GM11168 (cell line): ENCODE measurements around the gene IGFBP3.

ENCODE experiments used
- in situ Hi-C: fragments of 300-500 bp; cut with MboI; formaldehyde crosslinking; loops from one replicate; pipeline ENCODE4 v1.12.0; 2022; ENCODE audit warnings: low sequenced_read_pairs; ENCODE audit not compliant: unreplicated experiment

Gene IGFBP3

GRCh38 chr7:45923818-45924217 is 2.7 kb upstream of the IGFBP3 start:
- in situ Hi-C loops: loop anchor here (10.0 kb wide), 1 partner anchor 441 kb away; no protein-coding TSS in a partner anchor

- in situ Hi-C loops: loop anchor here (10.0 kb wide), 1 partner anchor 442 kb away; no protein-coding TSS in a partner anchor
Measured at GRCh38 chr7:45923290-45923689, 2.2 kb upstream of the IGFBP3 start.

GRCh38 chr7:45922810-45923209 is 1.7 kb upstream of the IGFBP3 start:
- in situ Hi-C loops: loop anchor here (10.0 kb wide), 1 partner anchor 442 kb away; no protein-coding TSS in a partner anchor

- in situ Hi-C loops: loop anchor here (10.0 kb wide), 1 partner anchor 443 kb away; no protein-coding TSS in a partner anchor
Measured at GRCh38 chr7:45921699-45922519, 837 bp upstream of the IGFBP3 start.

GRCh38 chr7:45921381-45921698 is 268 bp upstream of the IGFBP3 start:
- in situ Hi-C loops: loop anchor here (10.0 kb wide), 1 partner anchor 443 kb away; no protein-coding TSS in a partner anchor

- in situ Hi-C loops: loop anchor here (5.0 to 10.0 kb wide), 2 partner anchors 445 to 1167 kb away; no protein-coding TSS in a partner anchor
Measured at GRCh38 chr7:45919993-45920459, 1.0 kb downstream of the IGFBP3 start.

GRCh38 chr7:45919231-45919784 is 1.8 kb downstream of the IGFBP3 start:
- in situ Hi-C loops: loop anchor here (5.0 kb wide), 1 partner anchor 1168 kb away; no protein-coding TSS in a partner anchor

GRCh38 chr7:45918556-45918955 is 2.5 kb downstream of the IGFBP3 start:
- in situ Hi-C loops: loop anchor here (5.0 kb wide), 1 partner anchor 1169 kb away; no protein-coding TSS in a partner anchor

- in situ Hi-C loops: loop anchor here (5.0 kb wide), 1 partner anchor 1170 kb away; no protein-coding TSS in a partner anchor
Measured at GRCh38 chr7:45917658-45918057, 3.4 kb downstream of the IGFBP3 start.

- in situ Hi-C loops: loop anchor here (5.0 kb wide), 1 partner anchor 1170 kb away; no protein-coding TSS in a partner anchor
Measured at GRCh38 chr7:45917064-45917463, 4.0 kb downstream of the IGFBP3 start.

- in situ Hi-C loops: loop anchor here (5.0 kb wide), 1 partner anchor 1172 kb away; no protein-coding TSS in a partner anchor
Measured at GRCh38 chr7:45915606-45916005, 5.5 kb downstream of the IGFBP3 start.

- in situ Hi-C loops: loop anchor here (5.0 kb wide), 1 partner anchor 1172 kb away; no protein-coding TSS in a partner anchor
Measured at GRCh38 chr7:45914911-45915310, 6.2 kb downstream of the IGFBP3 start.

GRCh38 chr7:45912972-45913371 is 8.1 kb downstream of the IGFBP3 start:
- in situ Hi-C loops: no loop called here

- in situ Hi-C loops: no loop called here
Measured at GRCh38 chr7:45911311-45911710, 9.8 kb downstream of the IGFBP3 start.

- in situ Hi-C loops: no loop called here
Measured at GRCh38 chr7:45910855-45911254, 10.2 kb downstream of the IGFBP3 start.

- in situ Hi-C loops: no loop called here
Measured at GRCh38 chr7:45909561-45909960, 11.5 kb downstream of the IGFBP3 start.

- in situ Hi-C loops: no loop called here
Measured at GRCh38 chr7:45902820-45903219, 18.3 kb downstream of the IGFBP3 start.

GRCh38 chr7:45901566-45901965 is 19.5 kb downstream of the IGFBP3 start:
- in situ Hi-C loops: no loop called here

- in situ Hi-C loops: no loop called here
Measured at GRCh38 chr7:45898222-45898621, 22.9 kb downstream of the IGFBP3 start.

GRCh38 chr7:45897042-45897690 is 23.9 kb downstream of the IGFBP3 start:
- in situ Hi-C loops: no loop called here
